ENCODE data around the gene GEMIN4.

GRCh38 chr17:731644-732066, 20.4 kb downstream of the GEMIN4 start:
- TF ChIP-seq RCOR1 (IDR thresholded peaks at IDR 0.05; ENCODE audit: insufficient replicate concordance, low read length) = no peak
- TF ChIP-seq POLR2A (IDR thresholded peaks at IDR 0.05; ENCODE audit: low read depth, low read length) = no peak
- no peak for TF ChIP-seq CEBPB (IDR thresholded peaks at IDR 0.05; ENCODE audit: low read depth, low read length)
- no peak for TF ChIP-seq RFX5 (IDR thresholded peaks at IDR 0.05; ENCODE audit: low read depth, low read length)
- no peak for TF ChIP-seq CTCF (conservative IDR thresholded peaks at IDR 0.05; ENCODE audit: low read depth, low read length)
- no peak for TF ChIP-seq CHD1 (IDR thresholded peaks at IDR 0.05; ENCODE audit: low read depth, low read length)
- no peak for TF ChIP-seq MAZ (IDR thresholded peaks at IDR 0.05; ENCODE audit: borderline replicate concordance, low read depth, low read length)
- no peak for TF ChIP-seq SMC3 (IDR thresholded peaks at IDR 0.05; ENCODE audit: low read depth, low read length)
- TF ChIP-seq ELK1 (IDR thresholded peaks at IDR 0.05; ENCODE audit: borderline replicate concordance, low read depth, low read length) = no peak

Measured in IMR-90 (cell line).